Stimulated activated CD4-positive, alpha-beta T cell treated with anti-CD3 and anti-CD28 coated beads, Interleukin-15, amount 100 ng/mL, for 48 hours (primary cell): ENCODE data around the gene C16orf86.

Experiments
- DNase-seq, 2 donors: peaks; one replicate each; pipeline ENCODE4 v3.0.0-alpha.2; 2020; ENCODE audit warnings: low read depth in 2 of 2

C16orf86 gene

DNA sequence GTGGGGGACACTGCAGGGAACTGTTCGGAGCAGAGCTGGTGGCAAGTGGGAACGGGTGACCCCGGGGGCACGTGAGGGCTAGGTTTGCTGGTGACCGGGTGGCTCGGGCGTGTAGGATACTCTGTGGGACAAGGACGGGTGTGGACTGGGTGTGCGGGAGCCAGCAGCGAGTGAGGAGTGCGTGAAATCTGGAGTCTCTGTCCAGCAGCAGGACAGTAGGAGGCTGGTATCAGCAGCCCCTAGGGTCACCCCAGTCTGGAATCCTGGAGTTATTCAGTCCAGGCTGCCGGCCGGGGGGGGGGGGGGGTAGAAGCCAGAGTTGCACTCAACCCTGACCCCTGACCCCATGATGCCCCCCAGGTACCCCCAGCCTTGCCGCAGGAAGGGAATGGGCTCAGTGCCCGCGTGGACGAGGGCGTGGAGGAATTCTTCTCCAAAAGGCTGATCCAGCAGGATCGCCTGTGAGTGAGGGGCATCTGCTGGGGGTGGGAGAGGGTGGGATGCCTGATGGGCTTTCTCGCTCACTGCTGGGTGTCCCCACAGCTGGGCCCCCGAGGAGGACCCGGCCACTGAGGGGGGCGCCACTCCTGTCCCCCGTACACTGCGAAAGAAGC, 12.7 kb upstream of the C16orf86 start:
- DNase-seq = no peak

DNA sequence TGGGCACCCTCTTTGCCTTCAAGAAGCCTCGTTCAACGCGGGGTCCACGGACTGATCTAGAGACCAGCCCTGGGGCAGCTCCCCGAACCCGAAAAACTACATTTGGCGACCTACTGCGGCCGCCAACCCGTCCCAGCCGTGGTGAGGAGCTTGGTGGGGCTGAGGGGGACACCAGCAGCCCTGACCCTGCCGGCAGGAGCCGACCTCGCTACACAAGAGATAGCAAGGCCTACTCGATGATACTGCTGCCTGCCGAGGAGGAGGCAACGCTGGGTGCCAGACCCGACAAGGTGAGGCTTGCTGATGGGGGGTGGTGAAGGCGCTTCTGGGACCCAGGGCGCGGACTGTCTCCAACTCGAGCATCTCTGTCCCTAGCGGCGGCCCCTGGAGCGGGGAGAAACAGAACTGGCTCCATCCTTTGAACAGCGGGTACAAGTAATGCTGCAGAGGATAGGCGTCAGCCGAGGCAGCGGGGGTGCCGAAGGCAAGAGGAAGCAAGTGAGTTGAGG, 12.2 kb upstream of the C16orf86 start:
- DNase-seq = no peak

DNA sequence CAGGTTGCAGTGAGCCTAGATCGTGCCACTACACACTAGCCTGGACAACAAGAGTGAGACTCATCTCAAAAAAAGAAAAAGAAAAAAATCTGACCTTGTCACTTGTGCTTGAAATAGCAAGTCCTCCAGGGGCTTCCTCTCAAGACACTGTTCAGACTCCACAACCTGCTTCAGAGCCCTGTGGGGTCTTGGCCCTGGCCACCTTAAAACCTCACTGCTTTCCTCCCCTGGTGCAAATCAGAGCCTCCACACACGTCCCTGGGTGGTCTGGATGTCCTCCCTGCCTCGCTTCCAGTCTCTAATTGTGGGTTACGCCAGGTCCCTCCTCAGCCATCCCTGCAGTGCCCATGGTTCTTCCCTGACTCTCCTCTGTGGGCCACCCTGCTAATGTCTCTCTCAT, 11.3 kb upstream of the C16orf86 start:
- DNase-seq = no peak

DNA sequence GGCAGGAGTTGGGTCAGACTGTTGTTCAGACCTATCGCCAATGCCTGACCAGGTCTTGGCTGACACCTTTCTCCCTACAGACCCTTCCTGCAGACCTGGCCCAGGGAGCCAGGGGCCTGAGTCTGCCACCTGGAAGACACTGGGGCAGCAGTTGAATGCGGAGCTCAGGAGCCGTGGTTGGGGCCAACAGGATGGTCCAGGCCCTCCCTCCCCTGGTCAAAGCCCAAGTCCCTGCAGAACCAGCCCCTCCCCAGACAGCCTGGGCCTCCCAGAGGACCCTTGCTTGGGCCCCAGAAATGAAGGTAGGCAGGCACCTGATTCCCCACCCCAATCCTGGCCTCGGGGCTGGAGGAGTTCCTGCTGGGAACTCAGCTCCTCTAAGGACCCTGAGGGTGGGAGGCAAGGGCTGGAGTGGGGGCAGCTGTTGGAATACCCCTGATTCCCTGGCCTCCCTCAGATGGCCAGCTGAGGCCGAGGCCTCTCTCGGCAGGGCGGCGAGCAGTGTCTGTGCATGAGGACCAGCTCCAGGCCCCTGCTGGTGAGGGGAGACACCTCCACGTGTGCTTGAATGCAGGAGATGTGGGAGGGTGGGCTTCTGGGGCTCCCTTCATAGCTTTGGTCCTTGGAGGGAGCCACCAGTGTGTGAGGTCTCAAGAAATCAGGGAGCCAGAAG, 10.1 kb upstream of the C16orf86 start:
- no peak for DNase-seq

DNA sequence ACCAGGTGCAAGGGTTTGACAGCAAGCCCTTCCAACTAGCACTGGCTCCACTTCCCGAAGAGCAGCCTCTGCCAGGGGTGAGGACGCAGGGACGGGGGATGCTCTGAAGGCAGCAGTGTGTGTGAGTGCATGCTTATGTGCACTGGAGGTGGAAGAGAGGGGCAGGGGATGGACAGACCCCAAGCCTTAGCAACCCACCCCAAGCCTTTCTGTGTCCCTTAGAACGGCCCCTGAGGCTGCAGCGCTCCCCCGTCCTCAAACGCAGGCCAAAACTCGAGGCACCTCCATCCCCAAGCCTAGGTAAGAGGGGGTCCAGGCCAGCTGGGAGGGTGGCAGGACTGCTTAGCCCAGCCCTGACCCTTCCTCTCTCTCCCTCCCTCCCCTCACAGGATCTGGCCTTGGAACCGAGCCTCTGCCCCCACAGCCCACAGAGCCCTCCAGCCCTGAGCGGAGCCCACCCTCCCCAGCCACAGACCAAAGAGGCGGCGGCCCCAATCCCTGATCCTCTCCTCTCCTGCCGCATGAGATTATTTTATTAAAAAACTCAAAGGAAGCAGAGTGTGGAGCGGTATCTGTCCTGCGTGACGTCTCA, 9.5 kb upstream of the C16orf86 start:
- no peak for DNase-seq

DNA sequence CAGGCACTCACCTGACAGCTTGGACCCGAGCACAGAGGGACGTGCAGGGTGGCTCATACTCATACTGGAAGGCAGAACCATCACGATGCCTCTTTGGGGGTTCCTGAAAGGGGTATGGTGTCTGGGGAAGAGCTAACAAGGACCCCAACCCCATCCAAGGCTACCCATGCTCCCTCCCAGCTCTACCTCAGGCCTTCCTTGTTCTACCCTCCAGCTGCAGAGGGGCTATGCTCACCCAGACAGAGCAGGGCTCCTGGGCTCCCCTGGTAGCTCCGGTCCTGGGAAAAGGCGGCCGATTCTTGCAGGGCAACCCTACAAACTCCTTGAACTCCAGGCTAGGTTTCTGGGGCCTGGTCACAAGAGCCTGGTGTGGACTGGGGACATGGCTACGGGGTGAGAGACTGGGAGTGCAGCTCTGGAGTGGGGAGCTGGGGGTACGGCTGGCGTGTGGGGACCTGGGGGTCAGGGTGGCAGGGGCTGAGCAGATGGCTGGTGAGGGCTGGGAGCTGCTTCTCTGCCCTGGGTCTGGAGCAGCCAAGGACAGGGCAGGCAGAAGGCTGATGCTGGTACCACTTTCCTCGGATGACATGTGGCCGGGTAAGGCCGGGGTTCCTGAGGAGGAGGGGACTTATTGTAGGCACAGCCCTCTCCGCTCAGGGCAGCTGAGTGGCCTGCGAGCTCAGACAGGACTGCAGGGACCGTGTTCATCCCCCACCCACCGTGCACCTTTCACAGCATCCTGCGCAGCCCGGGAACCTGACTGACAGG, 8.7 kb upstream of the C16orf86 start:
- no peak for DNase-seq

DNA sequence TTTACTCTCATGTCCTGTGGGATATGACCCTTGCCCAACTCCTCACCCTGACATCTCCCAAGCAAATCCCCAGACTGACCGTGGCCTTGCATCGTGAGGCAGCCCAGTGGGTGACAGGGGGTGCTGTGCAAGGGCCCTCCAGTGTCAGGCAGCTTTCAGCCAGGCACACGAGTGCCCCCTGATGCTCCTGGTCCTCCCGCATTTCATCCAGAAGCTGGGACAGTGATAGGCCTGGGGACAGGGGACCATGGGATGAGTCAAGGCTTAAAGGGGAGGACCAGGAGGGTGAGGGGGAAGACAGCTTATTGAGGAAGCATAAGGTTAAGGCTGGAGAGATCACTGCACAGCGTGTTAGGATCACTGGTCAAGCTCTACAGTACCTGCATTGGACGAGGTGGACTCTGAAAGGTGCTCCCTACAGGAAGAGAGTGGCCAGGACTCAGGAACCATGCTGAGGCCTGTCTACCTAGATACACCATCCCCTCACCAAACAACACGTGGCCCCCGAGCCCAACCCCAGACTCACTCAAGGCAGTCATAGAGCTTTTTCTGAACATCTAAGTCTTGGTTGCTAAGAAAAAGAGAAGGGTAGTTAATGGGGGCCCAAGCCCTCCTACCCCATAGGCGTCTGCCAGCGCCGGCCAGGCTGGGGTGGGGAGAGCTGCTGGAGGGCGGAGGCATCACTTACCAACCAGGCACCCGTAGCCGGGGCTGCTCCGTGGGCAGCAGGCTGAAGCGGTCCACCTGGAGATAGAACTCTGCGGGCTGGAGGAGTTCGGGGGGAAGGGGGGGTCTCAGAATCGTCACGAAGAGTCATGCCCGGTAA, 7.6 kb upstream of the C16orf86 start:
- DNase-seq = no peak

DNA sequence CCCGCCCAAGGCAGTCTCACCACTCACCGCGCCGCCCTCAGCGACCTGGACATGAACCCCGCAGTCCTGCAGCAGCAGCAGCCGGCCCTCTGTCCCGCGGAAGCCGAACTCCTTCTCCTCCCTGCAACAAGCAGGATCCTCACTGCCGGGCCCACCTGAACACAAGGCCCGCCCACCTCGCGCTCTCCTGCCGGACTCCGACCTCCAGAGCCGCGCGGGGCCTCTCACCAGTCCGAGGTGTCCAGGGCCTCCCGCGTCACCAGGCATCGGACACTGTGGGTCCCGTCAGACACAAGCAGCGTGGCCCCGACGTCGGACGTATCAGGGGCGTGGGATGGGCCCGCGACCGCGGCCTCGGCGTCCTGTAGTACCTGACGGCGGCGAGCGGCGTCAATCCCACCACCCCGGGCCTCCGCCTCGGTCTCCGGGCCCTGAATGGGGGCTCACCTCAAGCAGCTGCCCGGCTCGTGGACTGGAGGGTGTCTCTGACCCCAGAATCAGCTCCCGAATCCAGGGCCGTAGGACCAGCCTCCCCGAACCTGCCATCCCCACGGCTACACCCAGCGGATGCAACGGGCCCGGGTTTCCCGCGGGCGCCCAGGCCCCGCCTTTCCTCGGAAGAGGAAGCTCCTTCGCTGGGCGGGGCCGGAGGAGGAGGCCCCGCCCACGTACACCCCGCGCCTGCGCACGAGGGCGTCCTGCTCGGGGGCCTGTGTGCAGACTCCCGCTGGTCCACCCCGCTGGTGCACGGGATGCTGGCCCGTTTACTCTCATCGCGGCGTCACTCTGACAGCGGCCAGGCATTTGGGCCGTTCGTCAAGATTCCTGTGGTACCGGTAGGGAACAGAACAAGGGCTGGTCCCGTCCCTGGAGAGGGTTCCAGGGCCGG, 6.7 kb upstream of the C16orf86 start, which contains the start of gene ACD:
ACD (minus strand) TSS at position 586 of the 889 bp plus-strand sequence; CDS start at position 546, 40 bp downstream.
- DNase-seq = peak; percentile 84 to 92

DNA sequence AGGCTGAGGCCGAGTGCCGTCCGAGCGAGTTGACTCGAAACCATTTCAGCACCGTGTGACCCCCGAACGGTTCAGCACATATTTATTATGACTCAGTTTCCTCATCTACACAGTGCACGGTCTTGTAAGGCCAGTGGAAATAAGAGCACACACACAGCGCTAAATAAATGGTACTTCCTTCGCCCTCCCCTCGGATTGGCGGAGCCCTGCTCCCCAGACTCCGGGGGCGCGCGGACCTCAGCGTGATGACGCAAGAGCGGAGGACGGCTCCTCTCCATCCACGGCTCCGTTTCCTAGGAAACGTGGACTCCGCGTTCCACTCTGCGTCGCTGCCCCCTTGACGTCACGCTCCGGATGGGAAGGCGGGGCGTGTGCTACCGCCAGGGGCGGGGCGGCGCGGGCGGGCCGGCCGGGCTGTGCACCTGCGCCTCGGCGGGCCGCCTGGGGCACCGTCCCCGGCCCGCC, 6.0 kb upstream of the C16orf86 start, which contains the start of gene PARD6A:
PARD6A (plus strand) TSS at position 397 of the 465 bp plus-strand sequence. CDS start 79 bp downstream, outside the sequence.
- DNase-seq = peak; percentile 95 to 97

DNA sequence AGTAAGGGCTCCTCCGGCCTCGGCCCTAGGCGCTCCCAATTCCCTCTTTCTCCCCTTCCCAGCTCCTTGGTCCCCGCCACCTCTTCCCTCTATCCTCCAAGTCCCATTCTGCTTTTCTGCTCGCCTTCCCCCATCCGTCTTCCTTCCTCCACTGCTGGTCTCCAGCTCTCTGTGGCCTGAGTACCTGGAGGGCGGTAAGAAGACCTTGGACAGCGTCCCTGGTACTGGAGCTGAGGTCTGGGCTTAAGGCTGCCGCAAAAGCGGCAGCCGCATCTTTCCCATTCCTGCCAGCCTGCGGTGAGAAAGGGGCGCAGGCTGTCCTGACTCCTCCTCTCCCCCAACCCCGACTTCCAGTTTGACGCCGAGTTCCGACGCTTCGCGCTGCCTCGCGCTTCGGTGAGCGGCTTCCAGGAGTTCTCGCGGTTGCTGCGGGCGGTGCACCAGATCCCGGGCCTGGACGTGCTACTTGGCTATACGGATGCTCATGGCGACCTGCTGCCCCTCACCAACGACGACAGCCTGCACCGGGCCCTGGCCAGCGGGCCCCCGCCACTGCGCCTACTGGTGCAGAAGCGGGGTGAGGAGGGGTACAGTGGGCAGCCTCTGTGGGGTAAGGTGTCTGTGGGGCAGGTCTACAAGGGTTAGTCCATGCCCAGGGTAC, 5.4 kb upstream of the C16orf86 start:
- no peak for DNase-seq

DNA sequence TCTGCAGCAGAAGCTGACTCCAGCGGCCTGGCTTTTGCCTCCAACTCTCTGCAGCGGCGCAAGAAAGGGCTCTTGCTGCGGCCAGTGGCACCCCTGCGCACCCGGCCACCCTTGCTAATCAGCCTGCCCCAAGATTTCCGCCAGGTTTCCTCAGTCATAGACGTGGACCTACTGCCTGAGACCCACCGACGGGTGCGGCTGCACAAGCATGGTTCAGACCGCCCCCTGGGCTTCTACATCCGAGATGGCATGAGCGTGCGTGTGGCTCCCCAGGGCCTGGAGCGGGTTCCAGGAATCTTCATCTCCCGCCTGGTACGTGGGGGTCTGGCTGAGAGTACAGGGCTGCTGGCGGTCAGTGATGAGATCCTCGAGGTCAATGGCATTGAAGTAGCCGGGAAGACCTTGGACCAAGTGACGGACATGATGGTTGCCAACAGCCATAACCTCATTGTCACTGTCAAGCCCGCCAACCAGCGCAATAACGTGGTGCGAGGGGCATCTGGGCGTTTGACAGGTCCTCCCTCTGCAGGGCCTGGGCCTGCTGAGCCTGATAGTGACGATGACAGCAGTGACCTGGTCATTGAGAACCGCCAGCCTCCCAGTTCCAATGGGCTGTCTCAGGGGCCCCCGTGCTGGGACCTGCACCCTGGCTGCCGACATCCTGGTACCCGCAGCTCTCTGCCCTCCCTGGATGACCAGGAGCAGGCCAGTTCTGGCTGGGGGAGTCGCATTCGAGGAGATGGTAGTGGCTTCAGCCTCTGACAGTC, 4.5 kb upstream of the C16orf86 start:
- no peak for DNase-seq

DNA sequence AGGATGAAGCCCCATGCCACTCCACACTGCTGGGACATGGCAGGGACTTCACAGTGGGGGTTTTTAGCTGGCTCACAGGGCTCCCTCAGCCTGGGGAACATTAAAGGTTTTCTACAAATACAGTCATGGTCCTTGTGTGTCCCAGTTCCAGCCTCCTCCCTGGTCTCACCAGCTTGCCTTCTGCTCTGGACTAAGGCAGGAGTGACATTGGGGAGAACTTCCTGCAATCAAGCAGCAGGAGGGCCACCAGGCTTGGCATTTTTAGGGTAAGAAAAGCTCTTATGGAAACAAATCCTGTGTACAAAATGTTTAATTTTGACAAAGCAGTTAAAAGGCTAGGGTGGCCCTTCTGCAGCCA, 4.0 kb upstream of the C16orf86 start:
- no peak for DNase-seq

DNA sequence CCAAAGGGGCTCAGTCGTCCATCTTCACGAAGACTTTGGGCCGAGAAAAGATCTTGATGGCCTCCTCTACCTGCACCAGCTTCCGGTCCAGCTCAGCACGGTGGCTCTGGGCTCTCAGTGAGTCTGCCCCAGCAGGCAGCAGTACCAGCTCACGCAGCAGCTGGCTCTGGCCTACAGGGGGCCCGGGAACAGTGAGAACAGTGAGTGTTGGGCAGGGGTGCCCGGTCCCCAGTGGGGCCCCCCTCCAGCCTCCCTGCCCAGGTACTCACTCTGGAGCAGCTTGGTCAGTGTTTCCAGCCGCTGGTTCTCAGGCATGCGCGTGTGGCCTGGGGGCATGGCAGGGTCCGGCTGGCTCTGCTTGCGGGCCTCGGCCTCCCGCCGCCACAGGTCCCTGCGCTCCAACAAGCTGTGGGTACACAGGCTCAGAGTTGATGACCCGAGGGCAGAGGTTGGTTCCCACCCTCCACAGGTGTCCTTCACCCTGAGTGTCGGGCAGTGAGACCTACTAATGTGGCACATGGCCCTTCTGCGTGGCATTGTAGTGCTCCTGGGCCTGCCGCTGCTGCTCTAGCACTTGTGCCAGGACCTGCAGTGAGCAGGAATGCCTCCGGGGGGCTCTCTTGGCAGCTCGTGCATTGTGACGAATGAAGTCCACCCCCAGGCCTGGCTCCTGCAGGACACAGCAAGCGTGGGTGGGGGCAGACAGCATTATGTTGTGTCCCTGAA, 3.3 kb upstream of the C16orf86 start:
- no peak for DNase-seq

DNA sequence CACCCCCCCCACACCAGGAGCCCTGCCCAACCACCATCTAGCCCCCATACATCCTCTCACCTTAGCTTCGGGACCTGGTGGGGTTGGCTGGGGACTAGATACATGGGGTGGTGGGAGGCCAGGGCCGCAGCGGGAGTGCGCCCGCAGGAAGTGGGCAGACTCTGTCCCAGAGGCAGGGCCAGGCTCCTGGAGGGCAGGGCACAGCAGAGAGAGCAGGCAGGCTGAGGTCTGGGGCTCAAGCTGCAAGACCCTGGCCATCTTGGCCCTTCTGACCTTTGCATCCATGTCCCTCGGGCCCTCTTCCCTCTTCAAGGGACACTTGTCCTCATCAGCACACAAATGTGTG, 2.8 kb upstream of the C16orf86 start:
- DNase-seq = no peak

DNA sequence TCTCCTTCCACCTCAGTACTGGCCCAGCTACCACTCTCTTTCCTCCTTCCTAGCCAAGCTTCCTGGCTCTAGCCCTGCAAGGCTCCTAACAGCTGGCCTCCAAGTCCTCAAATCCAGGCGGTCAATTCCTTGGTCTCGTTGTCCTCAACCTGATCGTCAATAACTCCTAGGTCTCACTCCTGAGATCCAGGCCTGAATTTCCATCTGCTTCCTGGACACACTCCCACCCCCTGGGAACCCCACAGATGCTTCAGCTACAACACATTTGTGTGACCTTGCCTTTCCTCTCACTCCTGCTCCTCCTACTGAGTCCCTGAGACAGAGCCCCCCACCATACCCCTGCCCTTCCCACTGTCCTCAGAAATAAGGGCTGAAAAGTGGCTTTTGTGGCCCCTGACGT, 2.4 kb upstream of the C16orf86 start:
- DNase-seq = no peak

DNA sequence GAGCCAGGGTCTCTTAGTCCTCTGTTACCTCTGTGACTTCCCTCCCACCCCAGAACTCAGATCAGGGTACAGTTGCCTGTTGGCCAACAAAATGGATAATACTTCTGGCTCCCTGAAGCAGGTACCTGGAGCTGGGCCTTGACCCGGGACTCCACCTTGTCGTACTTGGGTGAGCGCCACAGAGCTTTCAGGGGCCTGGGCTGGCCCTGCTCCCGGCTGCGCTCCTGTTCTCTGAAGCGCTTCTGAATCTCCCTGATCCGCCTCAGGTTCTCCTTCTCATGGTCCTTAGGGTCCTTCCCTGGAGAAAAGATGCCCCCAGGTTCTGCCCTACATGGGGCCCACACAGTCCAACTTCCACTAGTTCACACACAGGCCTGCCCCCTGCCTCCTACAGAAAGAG, 1.7 kb upstream of the C16orf86 start:
- DNase-seq = no peak

DNA sequence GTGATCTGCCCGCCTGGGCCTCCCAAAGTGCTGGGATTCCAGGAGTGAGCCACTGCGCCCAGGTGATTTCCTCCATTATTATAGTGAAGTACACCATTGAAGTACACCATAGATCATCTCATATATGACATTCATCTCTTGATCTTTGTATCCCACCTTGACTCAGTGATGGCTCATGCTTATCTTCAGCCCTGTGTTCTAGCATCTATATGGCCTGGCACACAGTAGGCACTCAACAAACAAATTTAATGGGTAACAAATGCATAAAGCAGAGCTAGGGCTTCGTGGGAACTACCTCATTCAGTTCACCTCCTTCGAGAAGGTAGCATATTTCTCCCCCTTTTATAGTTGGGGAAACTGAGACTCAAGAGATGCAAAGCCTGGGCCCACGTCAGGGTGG, 1.0 kb upstream of the C16orf86 start:
- no peak for DNase-seq

DNA sequence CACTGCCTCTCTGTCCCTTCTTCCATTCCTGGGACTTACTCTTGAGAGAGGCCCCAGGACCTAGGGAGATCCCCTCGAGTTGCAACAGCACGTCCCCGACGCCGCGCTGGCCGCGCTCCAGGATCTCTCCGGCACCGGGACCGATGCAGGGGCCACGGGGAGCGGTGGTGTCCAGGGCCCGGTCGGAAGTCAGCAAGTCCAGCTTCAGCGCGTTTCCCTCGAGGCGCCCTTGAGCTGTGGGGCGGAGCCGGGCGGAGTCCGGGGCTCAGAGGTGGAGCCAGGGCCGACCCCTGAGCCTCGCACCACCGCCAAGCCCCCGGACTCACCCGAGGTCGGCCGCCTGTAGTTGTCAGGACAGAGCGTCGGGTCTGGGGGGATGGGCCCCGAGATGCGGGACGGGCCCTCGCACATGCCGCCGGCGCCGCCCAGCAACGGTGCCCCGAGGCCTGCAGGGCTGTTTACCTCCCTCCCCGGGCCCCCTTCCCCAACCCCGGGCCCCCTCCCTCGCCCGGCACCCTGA, 522 bp upstream of the C16orf86 start:
- no peak for DNase-seq
